Measurements from ENCODE around the gene ARX. TPM values are rescaled to one million over a fixed set of nuclear protein-coding genes. Genes with fewer than 3 reads are reported as not detected.

ARX gene
- total and polyA plus RNA-seq, 2 donors (not counting 3 experiments of a cell fraction or from before 2014, with no cell fraction given) = not detected

DNA sequence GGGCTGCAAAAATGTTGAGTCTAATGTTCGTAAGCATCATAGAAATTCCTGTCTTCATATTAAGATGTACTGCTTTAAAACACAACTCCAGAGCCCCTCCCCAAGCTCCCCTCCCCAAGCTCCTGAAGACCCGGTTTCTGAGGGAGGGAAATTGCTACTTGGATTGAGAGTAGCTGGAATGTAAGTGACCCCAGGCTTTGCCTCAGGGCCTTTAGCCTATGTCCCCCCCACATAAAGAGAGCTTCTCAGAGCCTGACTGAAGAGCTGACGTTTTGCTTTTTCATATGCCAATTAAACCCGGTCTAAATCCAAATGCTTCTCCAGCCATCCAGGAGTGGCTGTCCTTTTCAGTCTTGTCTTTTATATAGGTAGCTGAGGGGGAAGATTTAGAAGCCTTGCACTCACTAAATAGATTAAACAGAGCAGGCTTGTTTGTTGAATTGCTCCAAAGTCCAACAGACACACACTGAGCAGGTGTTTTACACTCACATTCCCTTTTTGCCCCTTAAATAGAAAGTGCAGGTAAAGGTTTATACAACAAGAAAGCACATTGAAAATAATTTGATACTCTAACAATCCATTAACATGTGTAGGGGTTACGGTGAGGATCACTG is 19.6 kb downstream of the ARX start:
- BruUV-seq (replicated peaks) = no TSS peak
- TF ChIP-seq, protein P1, sequence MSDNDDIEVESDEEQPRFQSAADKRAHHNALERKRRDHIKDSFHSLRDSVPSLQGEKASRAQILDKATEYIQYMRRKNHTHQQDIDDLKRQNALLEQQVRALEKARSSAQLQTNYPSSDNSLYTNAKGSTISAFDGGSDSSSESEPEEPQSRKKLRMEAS (IDR thresholded peaks at IDR 0.05; ENCODE audit: insufficient read depth, insufficient read length) = no peak
- TF ChIP-seq FOS (IDR thresholded peaks at IDR 0.05; ENCODE audit: borderline replicate concordance, insufficient read depth, low read length) = no peak
- no peak for TF ChIP-seq JUN (IDR thresholded peaks at IDR 0.05; ENCODE audit: borderline replicate concordance, insufficient read depth, insufficient read length, low read depth)
- TF ChIP-seq POLR2AphosphoS5 (IDR thresholded peaks at IDR 0.05; ENCODE audit: insufficient read depth, low read depth, low read length) = no peak
- no peak for TF ChIP-seq MYC (IDR thresholded peaks at IDR 0.05; ENCODE audit: low read depth, low read length)
- no peak for TF ChIP-seq GATA2 (IDR thresholded peaks at IDR 0.05; ENCODE audit: insufficient read depth, insufficient read length, low read depth, low read length)
- no peak for TF ChIP-seq POLR2A (IDR thresholded peaks at IDR 0.05; ENCODE audit: low read depth, low read length)
- TF ChIP-seq, protein P2, sequence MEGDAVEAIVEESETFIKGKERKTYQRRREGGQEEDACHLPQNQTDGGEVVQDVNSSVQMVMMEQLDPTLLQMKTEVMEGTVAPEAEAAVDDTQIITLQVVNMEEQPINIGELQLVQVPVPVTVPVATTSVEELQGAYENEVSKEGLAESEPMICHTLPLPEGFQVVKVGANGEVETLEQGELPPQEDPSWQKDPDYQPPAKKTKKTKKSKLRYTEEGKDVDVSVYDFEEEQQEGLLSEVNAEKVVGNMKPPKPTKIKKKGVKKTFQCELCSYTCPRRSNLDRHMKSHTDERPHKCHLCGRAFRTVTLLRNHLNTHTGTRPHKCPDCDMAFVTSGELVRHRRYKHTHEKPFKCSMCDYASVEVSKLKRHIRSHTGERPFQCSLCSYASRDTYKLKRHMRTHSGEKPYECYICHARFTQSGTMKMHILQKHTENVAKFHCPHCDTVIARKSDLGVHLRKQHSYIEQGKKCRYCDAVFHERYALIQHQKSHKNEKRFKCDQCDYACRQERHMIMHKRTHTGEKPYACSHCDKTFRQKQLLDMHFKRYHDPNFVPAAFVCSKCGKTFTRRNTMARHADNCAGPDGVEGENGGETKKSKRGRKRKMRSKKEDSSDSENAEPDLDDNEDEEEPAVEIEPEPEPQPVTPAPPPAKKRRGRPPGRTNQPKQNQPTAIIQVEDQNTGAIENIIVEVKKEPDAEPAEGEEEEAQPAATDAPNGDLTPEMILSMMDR (IDR thresholded peaks at IDR 0.05; ENCODE audit: extremely low read depth in 1 of 2, insufficient read depth in 1 of 2, low read depth in 1 of 2, low read length in 2 of 2) = no peak
- no peak for TF ChIP-seq EZH2 (IDR thresholded peaks at IDR 0.05; ENCODE audit: borderline replicate concordance, low read depth, low read length, severe bottlenecking)
- H3K9me1 ChIP-seq (replicated peaks; ENCODE audit: control insufficient read depth, extremely low read depth, insufficient read depth, low read length) = no peaks in the 10 kb centered on the region
- H3K27me3 ChIP-seq (ENCODE audit: control insufficient read depth in 2 of 2, insufficient read depth in 2 of 2, low read length in 2 of 2) = peaks cover 0 to under 1% of the 10 kb centered on the region in 2 experiments
- FAIRE-seq (no peak), DNase-seq (ENCODE audit: low read depth, low spot score) (no peak)
- intact Hi-C loops (cut with micrococcal nuclease) (no loop called here), dilution Hi-C loops (cut with MboI; ENCODE audit: extremely low pct_ligation_motif_present, low sequenced_read_pairs) (no loop called here)
- H3K79me2 ChIP-seq (ENCODE audit: control insufficient read depth, insufficient read depth, low read length) = no peaks in the 10 kb centered on the region
- H3K27ac ChIP-seq (ENCODE audit: insufficient read depth, low read depth, low read length) = no peak overlapping the region
- H3K9ac ChIP-seq (replicated peaks; ENCODE audit: extremely low read depth, insufficient read depth, low read length) = no peak overlapping the region
- no peak overlapping the region for H3K4me2 ChIP-seq (ENCODE audit: insufficient read depth, low read length)
- POLR2A ChIA-PET = no interaction called here
- H4K20me1 ChIP-seq (replicated peaks; ENCODE audit: control insufficient read depth, extremely low read depth, insufficient read depth, low read length) = no peaks in the 10 kb centered on the region
- CTCF ChIA-PET = interaction anchor here (1.1 kb wide), 1 partner anchor 13 kb away, joined by 3 read pairs; no protein-coding TSS in a partner anchor
- H2AFZ ChIP-seq (ENCODE audit: low read depth, low read length) = no peak overlapping the region
- no peak overlapping the region for H3K4me3 ChIP-seq (replicated peaks in 1 of 3; ENCODE audit: insufficient read depth in 1 of 3, low read depth in 1 of 3, low read length in 3 of 3)
- H3K36me3 ChIP-seq (ENCODE audit: control insufficient read depth in 2 of 2, extremely low read depth in 1 of 2, insufficient read depth in 2 of 2, low read length in 2 of 2) = no peaks in the 10 kb centered on the region
- no peaks in the 10 kb centered on the region for H3K4me1 ChIP-seq (ENCODE audit: control insufficient read depth, extremely low read depth, insufficient read depth, low read length)
- H3K9me3 ChIP-seq (replicated peaks; ENCODE audit: control insufficient read depth, insufficient read depth, low read length) = no peaks in the 10 kb centered on the region
